Sigmoid colon (tissue), 7 donors: ENCODE data around the gene PIGH. TPM values are rescaled to one million over a fixed set of nuclear protein-coding genes. Genes with fewer than 3 reads are reported as not detected.
"Not testable (repeated sequence)": the region's sequence is repeated elsewhere in the genome, so short reads cannot be mapped to it uniquely, and the experiment has no call there.

Source experiments
- DNase-seq: peaks from one replicate; pipeline ENCODE4 v3.0.0-alpha.2; 2019
- H3K27ac ChIP-seq, 4 donors: fragments of 200-600 bp; sonication (generic); one replicate each; pipeline ENCODE4 v1.5.1; 2016 to 2019; ENCODE audit warnings: mild to moderate bottlenecking in 1 of 4
- H3K27me3 ChIP-seq, 3 donors: fragments of 200-600 bp; sonication (generic); one replicate each; pipeline ENCODE4 v1.5.1; 2019; ENCODE audit warnings: mild to moderate bottlenecking in 1 of 3
- H3K36me3 ChIP-seq, 4 donors: fragments of 200-600 bp; sonication (generic); one replicate each; pipeline ENCODE4 v1.5.1; 2016 to 2019
- H3K4me1 ChIP-seq, 4 donors: fragments of 200-600 bp; sonication (generic); one replicate each; pipeline ENCODE4 v1.5.1; 2017 to 2019
- H3K4me3 ChIP-seq, 4 donors: fragments of 200-600 bp; sonication (generic); one replicate each; pipeline ENCODE4 v1.5.1; 2017 to 2019; ENCODE audit warnings: mild to moderate bottlenecking in 2 of 4, moderate library complexity in 1 of 4
- H3K9me3 ChIP-seq, 4 donors: fragments of 200-600 bp in 3 of 4; sonication (generic) in 3 of 4; one replicate each; pipeline versions ENCODE4 v1.5.1 to v1.6.1; 2013 to 2019
- CTCF ChIP-seq, 4 experiments: fragments of 450-650 bp in 3 of 4; fragments of 200-600 bp in 1 of 4; IDR thresholded peaks; one replicate each; pipeline ENCODE4 v1.5.1; 2016 to 2019; ENCODE audit warnings: antibody characterized with exemption in 4 of 4, mild to moderate bottlenecking in 3 of 4, moderate library complexity in 2 of 4
- EP300 ChIP-seq, 4 donors: sonication (generic); formaldehyde crosslinking; IDR thresholded peaks; one replicate each; pipeline ENCODE4 v1.6.1; 2017; ENCODE audit warnings: antibody characterized with exemption in 4 of 4
- POLR2A ChIP-seq, 2 donors: fragments of 450-650 bp; IDR thresholded peaks; one replicate each; pipeline ENCODE4 v1.6.1; 2016; ENCODE audit warnings: antibody characterized with exemption in 2 of 2, mild to moderate bottlenecking in 2 of 2, moderate library complexity in 2 of 2
- POLR2AphosphoS5 ChIP-seq, 4 donors: sonication (generic); formaldehyde crosslinking; IDR thresholded peaks; one replicate each; pipeline ENCODE4 v1.6.1; 2017; ENCODE audit warnings: antibody characterized with exemption in 4 of 4
- WGBS, 2 donors: extraction: QIAGEN DNeasy Blood & Tissue Kit; methylation state at CpG; one replicate each; pipeline ENCODE4 v1.1.7; 2013; 5-methylcytosine and 5-hydroxymethylcytosine counted together
- intact Hi-C: fragments of 100-400 bp; cut with DNase I; formaldehyde crosslinking; loops from one replicate; pipeline ENCODE4 v1.15.1; 2023
- polyA plus RNA-seq, 3 donors: library from polyadenylated mRNA; stranded (reverse); fragments of 200-250 nt; gene quantifications; one replicate each; pipeline ENCODE4 v1.2.3, GENCODE V29; 2013
- total RNA-seq, 4 donors: library from RNA; depleted of rRNA; stranded (reverse); fragments of >200 nt; gene quantifications; one replicate each; pipeline ENCODE4 v1.1.0, GENCODE V29; 2016
- donor health status: healthy with polysubstance abuse.
- donor health status: Bipolar disorder and iron deficiency.
- donor health status: healthy.

PIGH gene
- total and polyA plus RNA-seq, 7 donors = 8.4 to 32.9 (median 15.2) TPM

GRCh38 chr14:67607646-67608045 lies 7.6 kb upstream of the PIGH start:
- H3K4me1 ChIP-seq = no peaks in the 10 kb centered on the region
- H3K27ac ChIP-seq = no peak overlapping the region
- H3K9me3 ChIP-seq = no peaks in the 10 kb centered on the region
- no peaks in the 10 kb centered on the region for H3K36me3 ChIP-seq
- H3K4me3 ChIP-seq = no peak overlapping the region
- 94 to 96% methylated on average over 5 of the region's 5 CpGs for WGBS, 2 donors
- TF ChIP-seq POLR2A (IDR thresholded peaks at IDR 0.05) (no peak), CTCF (IDR thresholded peaks at IDR 0.05) (no peak), EP300 (IDR thresholded peaks at IDR 0.05) (no peak), POLR2AphosphoS5 (IDR thresholded peaks at IDR 0.05) (no peak)
- intact Hi-C loops = no loop called here
- no peaks in the 10 kb centered on the region for H3K27me3 ChIP-seq
- DNase-seq = no peak

- no peak for TF ChIP-seq POLR2A (IDR thresholded peaks at IDR 0.05)
- no peak for TF ChIP-seq EP300 (IDR thresholded peaks at IDR 0.05)
- no peak for TF ChIP-seq POLR2AphosphoS5 (IDR thresholded peaks at IDR 0.05)
- TF ChIP-seq CTCF (IDR thresholded peaks at IDR 0.05) = no peak
- intact Hi-C loops = loop anchor here (5.0 kb wide), 2 partner anchors 69 to 94 kb away; partner anchors contain the start of genes RDH11 and VTI1B
- no peak for DNase-seq
- H3K4me1 ChIP-seq = peaks cover 0 to 17% (median 8%) of the 10 kb centered on the region in 4 donors
- no peaks in the 10 kb centered on the region for H3K27me3 ChIP-seq
- no peak overlapping the region for H3K27ac ChIP-seq
- no peaks in the 10 kb centered on the region for H3K9me3 ChIP-seq
- no peak overlapping the region for H3K4me3 ChIP-seq
- no peaks in the 10 kb centered on the region for H3K36me3 ChIP-seq
- 60 to 73% methylated on average over 5 of the region's 5 CpGs for WGBS, 2 donors
Observed at GRCh38 chr14:67602995-67603545, 3.0 kb upstream of the PIGH start.

GRCh38 chr14:67602076-67602475 lies 2.0 kb upstream of the PIGH start:
- DNase-seq = no peak
- H3K36me3 ChIP-seq = no peaks in the 10 kb centered on the region
- H3K4me3 ChIP-seq = no peak overlapping the region
- H3K27me3 ChIP-seq = no peaks in the 10 kb centered on the region
- no peak overlapping the region for H3K27ac ChIP-seq
- intact Hi-C loops = loop anchor here (5.0 kb wide), 2 partner anchors 70 to 95 kb away; partner anchors contain the start of genes RDH11 and VTI1B
- no peaks in the 10 kb centered on the region for H3K9me3 ChIP-seq
- TF ChIP-seq CTCF (IDR thresholded peaks at IDR 0.05) = no peak
- no peak for TF ChIP-seq POLR2AphosphoS5 (IDR thresholded peaks at IDR 0.05)
- no peak for TF ChIP-seq EP300 (IDR thresholded peaks at IDR 0.05)
- TF ChIP-seq POLR2A (IDR thresholded peaks at IDR 0.05) = no peak
- 71 to 83% methylated on average over 7 of the region's 7 CpGs for WGBS, 2 donors
- peaks cover 0 to 17% (median 8%) of the 10 kb centered on the region in 4 donors for H3K4me1 ChIP-seq

- Histone ChIP-seq H3K4me3 (peak overlapping the region; percentile 77 to 96 (median 90)), H3K4me1 (peaks cover 0 to 17% (median 8%) of the 10 kb centered on the region in 4 donors), H3K27ac (peak overlapping the region; percentile 88 to 96 (median 94))
- H3K27me3 ChIP-seq, H3K9me3 ChIP-seq, H3K36me3 ChIP-seq, DNase-seq: not testable (repeated sequence)
- WGBS, 2 donors = 86 to 91% methylated on average over 21 of the region's 21 CpGs
- intact Hi-C loops = loop anchor here (5.0 kb wide), 2 partner anchors 72 to 97 kb away; partner anchors contain the start of genes RDH11 and VTI1B
Observed at GRCh38 chr14:67600562-67600974, 500 bp upstream of the PIGH start.

GRCh38 chr14:67595392-67595791 lies 4.7 kb downstream of the PIGH start:
- no peak overlapping the region for H3K4me3 ChIP-seq
- no peak for DNase-seq
- 93 to 94% methylated on average over 2 of the region's 2 CpGs for WGBS, 2 donors
- no peaks in the 10 kb centered on the region for H3K27me3 ChIP-seq
- H3K36me3 ChIP-seq = peaks cover 0 to 33% (median 24%) of the 10 kb centered on the region in 4 donors
- H3K9me3 ChIP-seq = no peaks in the 10 kb centered on the region
- intact Hi-C loops = no loop called here
- no peak overlapping the region for H3K27ac ChIP-seq
- H3K4me1 ChIP-seq = peaks cover 0 to 14% (median 7%) of the 10 kb centered on the region in 4 donors
- TF ChIP-seq CTCF (IDR thresholded peaks at IDR 0.05) = no peak
- no peak for TF ChIP-seq POLR2A (IDR thresholded peaks at IDR 0.05)

GRCh38 chr14:67593650-67594049 lies 6.4 kb downstream of the PIGH start:
- H3K4me1 ChIP-seq, intact Hi-C loops, H3K27ac ChIP-seq, H3K9me3 ChIP-seq, H3K27me3 ChIP-seq, H3K4me3 ChIP-seq, DNase-seq: not testable (repeated sequence)
- WGBS, 2 donors = 0 to 2% methylated on average over 1 of the region's 1 CpG
- peaks cover 0 to 50% (median 28%) of the 10 kb centered on the region in 4 donors for H3K36me3 ChIP-seq
